A172 (cell line): ENCODE data around the gene CCDC69. TPM values are rescaled to one million over a fixed set of nuclear protein-coding genes. Genes with fewer than 3 reads are reported as not detected.
A peak's percentile ranks its signal among the peaks of the same experiment; 100 is the strongest.
"Not testable (repeated sequence)": the region's sequence is repeated elsewhere in the genome, so short reads cannot be mapped to it uniquely, and the experiment has no call there.

Experiments used
- DNase-seq: peaks from one replicate; pipeline ENCODE4 v3.0.0-alpha.2; 2015; ENCODE audit warnings: low spot score
- total RNA-seq: library from RNA; depleted of rRNA; stranded (reverse); fragments of >200 nt; shearing (Covaris generic); gene quantifications from 2 replicates; pipeline ENCODE4 v1.2.3, GENCODE V29; 2014

The CCDC69 gene
- total RNA-seq, 1 experiment from 2014 or later: 3.3 TPM

GRCh38 chr5:151222054-151222789 is 1.7 kb downstream of the CCDC69 start:
- no peak for DNase-seq

GRCh38 chr5:151221574-151221973 is 2.3 kb downstream of the CCDC69 start:
- no peak for DNase-seq

- DNase-seq: no peak
Observed at GRCh38 chr5:151219789-151220188, 4.1 kb downstream of the CCDC69 start.

GRCh38 chr5:151219138-151219537 is 4.8 kb downstream of the CCDC69 start:
- no peak for DNase-seq

GRCh38 chr5:151218177-151218576 is 5.7 kb downstream of the CCDC69 start:
- DNase-seq: no peak

- no peak for DNase-seq
Observed at GRCh38 chr5:151216781-151217180, 7.1 kb downstream of the CCDC69 start.

GRCh38 chr5:151215546-151215880 is 8.4 kb downstream of the CCDC69 start:
- no peak for DNase-seq

- no peak for DNase-seq
Observed at GRCh38 chr5:151214614-151215545, 9.0 kb downstream of the CCDC69 start.

- peak; percentile 69 for DNase-seq
Observed at GRCh38 chr5:151213803-151214613, 9.9 kb downstream of the CCDC69 start.

GRCh38 chr5:151212406-151212798 is 11.5 kb downstream of the CCDC69 start:
- no peak for DNase-seq

GRCh38 chr5:151208481-151208914 is 15.4 kb downstream of the CCDC69 start:
- DNase-seq: no peak

- DNase-seq: no peak
Observed at GRCh38 chr5:151205411-151205810, 18.5 kb downstream of the CCDC69 start.

- DNase-seq: no peak
Observed at GRCh38 chr5:151204051-151204450, 19.8 kb downstream of the CCDC69 start.

GRCh38 chr5:151202381-151203139 is 21.3 kb downstream of the CCDC69 start:
- DNase-seq: peak; percentile 92

GRCh38 chr5:151200913-151201595 is 22.8 kb downstream of the CCDC69 start:
- no peak for DNase-seq

GRCh38 chr5:151199581-151200185 is 24.2 kb downstream of the CCDC69 start:
- DNase-seq: no peak

- no peak for DNase-seq
Observed at GRCh38 chr5:151198861-151199260, 25.0 kb downstream of the CCDC69 start.

GRCh38 chr5:151197291-151197600 is 26.6 kb downstream of the CCDC69 start:
- DNase-seq: not testable (repeated sequence)

- no peak for DNase-seq
Observed at GRCh38 chr5:151196556-151197290, 27.2 kb downstream of the CCDC69 start.

GRCh38 chr5:151195622-151196021 is 28.3 kb downstream of the CCDC69 start:
- DNase-seq: no peak
